GM13977 (cell line): ENCODE data around the gene SPATA20.

Experiments
- DNase-seq: peaks from one replicate; pipeline ENCODE4 v3.0.0; 2012; ENCODE audit warnings: low spot score
- CTCF ChIP-seq: IDR thresholded peaks from 2 replicates; pipeline ENCODE4 v1.5.1; 2012; ENCODE audit warnings: mild to moderate bottlenecking, control low read depth; ENCODE audit not compliant: insufficient read depth; ENCODE audit errors: extremely low read depth, missing control alignments
- in situ Hi-C: fragments of 300-500 bp; cut with MboI; formaldehyde crosslinking; loops from one replicate; pipeline ENCODE4 v1.12.0; 2022; ENCODE audit warnings: low sequenced_read_pairs, low pct_unique_long_range_greater_than_20kb, mixed read lengths, inconsistent platforms; ENCODE audit not compliant: unreplicated experiment

SPATA20 gene

GRCh38 chr17:50514388-50514787 lies 32.6 kb upstream of the SPATA20 start:
- in situ Hi-C loops, result no loop called here
- no peak for DNase-seq
- TF ChIP-seq CTCF, result no peak

- no peak for DNase-seq
- TF ChIP-seq CTCF, result no peak
- in situ Hi-C loops, result no loop called here
These were observed 31.9 kb upstream of the SPATA20 start for GRCh38 chr17:50514936-50515702.

GRCh38 chr17:50517011-50517410 lies 30.0 kb upstream of the SPATA20 start:
- DNase-seq, result no peak
- no peak for TF ChIP-seq CTCF
- in situ Hi-C loops, result no loop called here

GRCh38 chr17:50517504-50518383 lies 29.2 kb upstream of the SPATA20 start:
- in situ Hi-C loops, result no loop called here
- TF ChIP-seq CTCF, result no peak
- DNase-seq, result no peak

GRCh38 chr17:50518384-50519023 lies 28.5 kb upstream of the SPATA20 start:
- no peak for DNase-seq
- in situ Hi-C loops, result no loop called here
- no peak for TF ChIP-seq CTCF

- in situ Hi-C loops, result no loop called here
- TF ChIP-seq CTCF, result no peak
- DNase-seq, result no peak
These were observed 27.7 kb upstream of the SPATA20 start for GRCh38 chr17:50519141-50519834.
